Measurements from ENCODE around the gene ELOA. TPM values are rescaled to one million over a fixed set of nuclear protein-coding genes. Genes with fewer than 3 reads are reported as not detected.
"Not testable (repeated sequence)": the region's sequence is repeated elsewhere in the genome, so short reads cannot be mapped to it uniquely, and the experiment has no call there.

The ELOA gene
- total RNA-seq, 1 donor from 2014 or later = 28.8 TPM

- DNase-seq (ENCODE audit: low spot score) = no peak
- intact Hi-C loops (cut with DNase I) = no loop called here
Observed at GRCh38 chr1:23796466-23797271, 53.4 kb downstream of the ELOA start.

DNA sequence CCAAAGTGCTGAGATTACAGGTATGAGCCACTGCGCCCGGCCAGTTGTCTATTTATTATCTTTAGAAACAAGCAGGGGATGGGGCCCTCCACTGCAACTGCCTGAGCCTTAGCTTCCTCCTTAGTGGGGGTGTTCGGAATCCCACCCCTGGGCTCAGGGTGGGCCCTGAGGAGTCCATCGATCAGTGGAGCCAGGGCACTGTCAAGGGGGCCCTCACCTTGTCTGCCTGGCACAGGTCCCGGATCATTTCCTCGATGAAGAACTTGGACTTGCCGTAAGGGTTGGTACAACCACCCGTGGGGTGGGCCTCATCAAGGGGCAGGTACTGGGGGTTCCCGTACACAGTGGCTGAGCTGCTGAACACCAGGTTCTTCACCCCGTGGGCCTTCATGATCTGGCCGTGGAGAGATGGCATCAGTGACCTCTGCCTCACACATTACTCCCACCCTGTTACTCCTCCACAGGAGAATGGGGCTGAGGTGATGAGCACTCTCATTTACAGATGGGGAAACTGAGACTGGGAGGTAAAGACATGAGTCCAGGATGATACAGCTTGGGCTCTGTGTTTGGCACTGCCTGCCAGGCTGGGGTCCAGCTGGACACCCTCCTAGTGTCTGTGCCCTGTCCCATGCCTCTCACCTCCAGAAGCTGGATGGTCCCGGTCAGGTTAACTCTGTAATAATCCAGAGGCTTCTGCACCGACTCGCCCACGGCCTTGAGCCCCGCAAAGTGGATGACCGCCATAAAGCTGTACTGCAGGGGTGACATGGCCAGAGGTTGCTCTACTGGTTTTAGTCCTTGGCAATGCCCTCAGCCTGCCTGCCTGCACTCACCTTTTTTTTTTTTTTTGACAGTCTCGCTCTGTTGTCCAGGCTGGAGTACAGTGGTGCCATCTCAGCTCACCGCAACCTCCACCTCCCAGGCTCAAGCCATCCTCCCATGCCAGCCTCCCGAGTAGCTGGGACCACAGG lies 54.5 kb downstream of the ELOA start:
- intact Hi-C loops (cut with DNase I) = no loop called here
- DNase-seq (ENCODE audit: low spot score) = no peak

GRCh38 chr1:23798662-23799142 lies 55.4 kb downstream of the ELOA start:
- no peak for DNase-seq (ENCODE audit: low spot score)
- intact Hi-C loops (cut with DNase I) = no loop called here

DNA sequence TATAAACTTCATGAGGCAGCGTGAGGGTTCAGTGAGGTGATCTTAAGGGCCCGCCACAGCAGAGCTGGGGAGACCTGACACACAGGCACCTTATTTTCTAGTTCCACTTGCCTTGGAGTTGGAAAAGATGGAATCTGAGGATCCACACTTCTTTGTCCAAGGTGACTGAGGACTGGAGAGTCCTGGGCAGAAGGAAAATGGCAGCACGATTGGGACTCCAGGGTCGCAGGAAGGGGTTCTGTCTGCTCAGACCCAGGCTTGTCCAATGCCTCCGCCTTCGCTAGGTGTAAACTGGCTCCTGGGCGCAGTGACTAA lies 55.9 kb downstream of the ELOA start:
- intact Hi-C loops (cut with DNase I) = no loop called here
- no peak for DNase-seq (ENCODE audit: low spot score)

- DNase-seq (ENCODE audit: low spot score) = no peak
- intact Hi-C loops (cut with DNase I) = loop anchor here (1.0 kb wide), 1 partner anchor 8 kb away; the partner anchor contains the start of gene LYPLA2
Observed at GRCh38 chr1:23799570-23800399, 56.5 kb downstream of the ELOA start.

GRCh38 chr1:23800400-23801337 lies 57.4 kb downstream of the ELOA start, which contains the start of gene GALE:
Gene GALE (minus strand): TSS chr1:23800754. CDS start chr1:23799007, 1,747 bp downstream.
- intact Hi-C loops (cut with DNase I) = loop anchor here (1.0 kb wide), 1 partner anchor 9 kb away; the partner anchor contains the start of gene LYPLA2
- peak; percentile 99 for DNase-seq (ENCODE audit: low spot score)

GRCh38 chr1:23801338-23801748 lies 58.1 kb downstream of the ELOA start:
- intact Hi-C loops (cut with DNase I) = no loop called here
- DNase-seq (ENCODE audit: low spot score) = no peak

GRCh38 chr1:23801876-23802275 lies 58.6 kb downstream of the ELOA start:
- intact Hi-C loops (cut with DNase I) = no loop called here
- DNase-seq (ENCODE audit: low spot score) = no peak

- intact Hi-C loops (cut with DNase I); DNase-seq (ENCODE audit: low spot score): not testable (repeated sequence)
Observed at GRCh38 chr1:23802809-23803342, 59.6 kb downstream of the ELOA start.

GRCh38 chr1:23803674-23804073 lies 60.4 kb downstream of the ELOA start:
- intact Hi-C loops (cut with DNase I) = no loop called here
- DNase-seq (ENCODE audit: low spot score) = no peak

DNA sequence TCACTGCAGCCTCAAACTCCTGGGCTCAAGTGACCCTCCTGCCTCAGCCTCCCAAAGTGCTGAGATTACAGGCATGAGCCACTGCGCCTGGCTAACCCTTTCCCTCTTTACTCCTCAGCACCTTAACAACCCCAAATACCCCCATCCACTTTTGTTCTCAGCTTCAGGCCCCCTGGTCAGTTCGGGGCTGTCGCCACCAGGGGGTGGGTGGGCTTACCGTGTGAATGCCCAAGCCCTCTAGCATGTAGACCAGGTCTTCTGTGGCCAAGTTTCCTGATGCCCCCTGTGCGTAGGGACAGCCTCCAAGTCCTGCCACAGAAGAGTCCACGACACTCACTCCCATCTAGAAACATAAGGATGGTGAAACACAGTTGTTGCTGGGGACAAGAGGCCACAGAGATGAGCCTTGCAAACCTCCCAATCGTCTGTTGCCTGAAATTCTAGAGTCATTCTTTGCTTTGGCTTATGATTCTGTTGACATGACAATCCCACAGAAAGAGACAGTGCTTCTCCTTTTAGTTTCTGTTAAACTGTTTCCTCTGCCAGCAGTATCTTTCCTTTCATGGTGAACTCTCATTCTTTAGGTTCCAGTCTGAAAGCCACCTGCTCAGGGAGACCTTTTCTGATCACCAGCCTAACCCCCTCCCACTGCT lies 61.0 kb downstream of the ELOA start:
- DNase-seq (ENCODE audit: low spot score) = no peak
- intact Hi-C loops (cut with DNase I) = no loop called here

DNA sequence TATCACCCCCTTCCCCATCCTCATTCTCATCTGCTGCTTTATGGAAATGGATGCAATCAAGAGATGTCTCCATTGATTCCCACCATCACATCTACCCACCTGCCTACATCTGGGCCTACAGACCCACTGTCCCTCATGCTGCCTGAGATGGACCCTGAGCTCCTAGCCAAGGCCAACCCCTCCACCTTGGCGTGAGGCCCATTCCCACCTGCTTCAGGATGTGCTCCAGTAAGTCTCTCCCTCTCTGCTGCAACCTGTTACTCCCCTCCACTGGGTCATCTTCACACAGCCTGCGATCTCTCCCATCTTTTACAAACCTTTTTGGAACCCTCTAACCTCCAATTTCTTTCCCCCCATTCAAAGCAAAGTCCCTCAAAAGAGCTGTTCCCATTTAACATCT lies 61.8 kb downstream of the ELOA start:
- intact Hi-C loops (cut with DNase I) = no loop called here
- DNase-seq (ENCODE audit: low spot score) = no peak

GRCh38 chr1:23806280-23806679 lies 63.0 kb downstream of the ELOA start:
- no peak for DNase-seq (ENCODE audit: low spot score)
- intact Hi-C loops (cut with DNase I) = no loop called here

DNA sequence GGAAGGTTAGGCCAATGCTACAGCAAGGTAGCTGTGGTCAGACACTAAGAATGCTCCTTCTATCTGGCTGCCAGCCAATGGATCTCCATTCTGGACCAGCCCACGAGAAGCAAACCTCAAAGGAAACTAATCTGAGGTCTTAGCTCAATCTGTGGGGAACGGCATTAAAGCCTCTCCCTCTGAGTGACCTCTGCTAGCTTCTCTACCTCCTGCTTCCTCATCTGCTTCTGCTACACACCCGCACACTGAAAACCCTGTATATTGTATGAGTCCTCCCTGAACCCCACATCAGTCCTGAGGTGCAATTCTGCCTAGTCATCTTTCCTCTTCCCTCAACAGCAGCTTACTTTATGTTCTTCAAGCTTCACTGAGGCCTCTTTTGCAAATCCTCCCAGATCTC lies 64.2 kb downstream of the ELOA start:
- intact Hi-C loops (cut with DNase I) = no loop called here
- DNase-seq (ENCODE audit: low spot score) = no peak

DNA sequence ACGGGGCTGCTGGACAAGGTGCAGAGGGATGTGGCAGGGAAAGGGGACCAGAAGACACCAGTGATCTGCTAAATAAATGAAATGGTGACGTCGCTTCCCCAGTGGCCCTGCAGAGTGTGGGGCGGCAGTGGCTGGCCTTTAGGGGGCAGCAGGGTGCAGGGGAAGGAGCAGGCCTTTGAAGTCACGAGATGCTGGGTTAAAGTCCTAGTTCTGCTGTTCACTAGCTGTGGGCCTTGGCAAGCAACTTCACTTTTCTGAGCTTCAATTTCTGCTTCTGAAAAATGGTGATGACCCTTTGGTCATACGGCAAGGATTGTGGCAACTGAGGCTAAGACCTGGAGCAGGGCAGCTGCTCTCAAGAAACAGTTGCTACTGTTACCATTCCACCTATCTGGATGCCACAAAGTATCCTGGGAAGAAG lies 66.5 kb downstream of the ELOA start:
- intact Hi-C loops (cut with DNase I) = loop anchor here (5.0 kb wide), 2 partner anchors 108 to 218 kb away; no protein-coding TSS in a partner anchor

GRCh38 chr1:23810818-23811540 lies 67.7 kb downstream of the ELOA start:
- intact Hi-C loops (cut with DNase I) = loop anchor here (5.0 kb wide), 2 partner anchors 106 to 216 kb away; no protein-coding TSS in a partner anchor

More for the DNA sequence above, 66.5 kb downstream of the ELOA start:
- no peak for DNase-seq (ENCODE audit: low spot score)

More at GRCh38 chr1:23810818-23811540, 67.7 kb downstream of the ELOA start:
- no peak for DNase-seq (ENCODE audit: low spot score)
